Panc1 (cell line): ENCODE measurements around the gene GAB1. TPM values are rescaled to one million over a fixed set of nuclear protein-coding genes. Genes with fewer than 3 reads are reported as not detected.

Source experiments
- ATAC-seq: fragments of 200-7000 bp; cut with Tn5 transposase; 2 replicates; pipeline ENCODE4 v1.9.1; 2020; ENCODE audit warnings: mild to moderate bottlenecking, moderate library complexity
- BruUV-seq: library from RNA; stranded (reverse); fragments of 400-500 nt; replicated peaks from 2 replicates; lab custom pipeline; 2021; lab: Mats Ljungman, UMichigan
- CTCF ChIA-PET: fragments of 300-600 bp; sonication (Branson Sonifier 250); formaldehyde crosslinking; loops from one replicate; lab custom pipeline; 2022; ENCODE audit warnings: antibody characterized with exemption; lab: Charles Lee
- POLR2A ChIA-PET: fragments of 300-600 bp; sonication (Branson Sonifier 250); formaldehyde crosslinking; loops from one replicate; lab custom pipeline; 2022; ENCODE audit warnings: antibody characterized with exemption; lab: Charles Lee
- DNase-seq: peaks from one replicate; pipeline ENCODE4 v3.0.0-alpha.2; 2010; ENCODE audit warnings: low read depth, low spot score
- H3K27ac ChIP-seq: 2 replicates; pipeline ENCODE4 v1.5.1; 2011; ENCODE audit warnings: mild to moderate bottlenecking, low read length, inconsistent platforms
- H3K27me3 ChIP-seq: fragments of 200-500 bp; sonication (Bioruptor generic); 2 replicates; pipeline ENCODE4 v1.6.0; 2014; ENCODE audit warnings: low read length, inconsistent platforms; ENCODE audit not compliant: control insufficient read depth, insufficient read depth
- H3K36me3 ChIP-seq: fragments of 200-500 bp; sonication (Bioruptor generic); 2 replicates; pipeline ENCODE4 v1.5.1; 2014; ENCODE audit warnings: inconsistent platforms, mild to moderate bottlenecking, low read length, moderate library complexity; ENCODE audit not compliant: control insufficient read depth, insufficient read depth
- H3K4me1 ChIP-seq: 2 replicates; pipeline ENCODE4 v1.5.1; 2011; ENCODE audit warnings: inconsistent platforms, mild to moderate bottlenecking, low read length, moderate library complexity; ENCODE audit not compliant: control insufficient read depth, insufficient read depth
- H3K4me3 ChIP-seq, 2 experiments: 2 replicates each; pipeline ENCODE4 v1.5.1; 2011 to 2012; ENCODE audit warnings: low read depth in 2 of 2, low read length in 2 of 2, mild to moderate bottlenecking in 2 of 2, inconsistent platforms in 1 of 2, moderate library complexity in 1 of 2
- H3K9me3 ChIP-seq: fragments of 200-500 bp; sonication (Bioruptor generic); 2 replicates; pipeline ENCODE4 v1.5.1; 2014; ENCODE audit warnings: low read depth, mild to moderate bottlenecking, inconsistent platforms, low read length, moderate library complexity; ENCODE audit not compliant: control insufficient read depth, insufficient read depth
- CTCF ChIP-seq: fragments of 450-650 bp; IDR thresholded peaks from 2 replicates; pipeline ENCODE4 v1.5.1; 2017; ENCODE audit warnings: mild to moderate bottlenecking
- POLR2AphosphoS5 ChIP-seq: IDR thresholded peaks from 2 replicates; pipeline ENCODE4 v1.6.1; 2012; ENCODE audit warnings: mild to moderate bottlenecking, low read depth, low read length, moderate library complexity
- REST ChIP-seq, 2 experiments: IDR thresholded peaks; 2 replicates each; pipeline ENCODE4 v1.6.1; 2011 to 2012; ENCODE audit warnings: low read depth in 2 of 2, control low read depth in 1 of 2, low read length in 1 of 2, mild to moderate bottlenecking in 1 of 2, moderate library complexity in 1 of 2; ENCODE audit not compliant: insufficient read depth in 1 of 2
- SIN3A ChIP-seq: IDR thresholded peaks from 2 replicates; pipeline ENCODE4 v1.6.1; 2012; ENCODE audit warnings: low read depth, mild to moderate bottlenecking, low read length, moderate library complexity, borderline replicate concordance; ENCODE audit not compliant: insufficient read depth
- TCF7L2 ChIP-seq: IDR thresholded peaks from 2 replicates; pipeline ENCODE4 v1.6.1; 2011; ENCODE audit warnings: mild to moderate bottlenecking, low read depth, low read length, inconsistent platforms
- in situ Hi-C: cut with HindIII; loops from 2 replicates; pipeline ENCODE4 v1.10.0; 2016; ENCODE audit warnings: low sequenced_read_pairs, low pct_unique_long_range_greater_than_20kb
- intact Hi-C: fragments of 100-400 bp; cut with micrococcal nuclease; formaldehyde crosslinking; loops from one replicate; pipeline ENCODE4 v1.10.0; 2022; ENCODE audit not compliant: unreplicated experiment
- total RNA-seq: library from RNA; stranded (reverse); gene quantifications from one replicate; pipeline ENCODE4 v1.2.1, GENCODE V29; 2021; ENCODE audit not compliant: unreplicated experiment

The GAB1 gene
- total RNA-seq, 1 experiment from 2014 or later = 2.8 TPM

- ChIA-PET CTCF (interaction anchor here (0.6 to 0.7 kb wide), 2 partner anchors 15 to 27 kb away, joined by 3 read pairs; partner anchors contain the start of gene GAB1), POLR2A (no interaction called here)
- H3K9me3 ChIP-seq = no peaks in the 10 kb centered on the region
- no peak for TF ChIP-seq POLR2AphosphoS5
- no peak for TF ChIP-seq CTCF
- no peak for TF ChIP-seq REST (IDR thresholded peaks at IDR 0.05; ENCODE audit: insufficient read depth in 1 of 2, low read depth in 2 of 2, low read length in 1 of 2)
- TF ChIP-seq TCF7L2 = no peak
- TF ChIP-seq SIN3A = no peak
- no peaks in the 10 kb centered on the region for H3K36me3 ChIP-seq
- BruUV-seq = no TSS peak
- no peak overlapping the region for H3K27ac ChIP-seq
- no peaks in the 10 kb centered on the region for H3K27me3 ChIP-seq
- intact Hi-C loops = no loop called here
- in situ Hi-C loops = no loop called here
- H3K4me3 ChIP-seq = no peak overlapping the region
- H3K4me1 ChIP-seq = no peaks in the 10 kb centered on the region
- no peak for DNase-seq
- ATAC-seq = no peak
Observed at GRCh38 chr4:143351774-143352451, 15.2 kb downstream of the GAB1 start.

GRCh38 chr4:143352720-143353119 is 16.0 kb downstream of the GAB1 start:
- no peaks in the 10 kb centered on the region for H3K27me3 ChIP-seq
- H3K9me3 ChIP-seq = no peaks in the 10 kb centered on the region
- intact Hi-C loops (no loop called here), in situ Hi-C loops (no loop called here)
- BruUV-seq = no TSS peak
- no peaks in the 10 kb centered on the region for H3K4me1 ChIP-seq
- no peaks in the 10 kb centered on the region for H3K36me3 ChIP-seq
- DNase-seq = no peak
- no peak for ATAC-seq
- POLR2A ChIA-PET = interaction anchor here (0.6 kb wide), 1 partner anchor 1313 kb away, joined by 5 read pairs; no protein-coding TSS in a partner anchor
- TF ChIP-seq SIN3A (no peak), POLR2AphosphoS5 (no peak), CTCF (no peak), TCF7L2 (no peak), REST (IDR thresholded peaks at IDR 0.05; ENCODE audit: insufficient read depth in 1 of 2, low read depth in 2 of 2, low read length in 1 of 2) (no peak)
- CTCF ChIA-PET = no interaction called here
- H3K27ac ChIP-seq = no peak overlapping the region
- no peak overlapping the region for H3K4me3 ChIP-seq
